NCI-H2081 treated with DMSO at 0.1 percent for 48 hours (cell line): ENCODE results near the gene RNASET2.
A peak's percentile ranks its signal among the peaks of the same experiment; 100 is the strongest.

Experiments
- DNase-seq: peaks from one replicate; lab custom pipeline; 2025; lab: John Stamatoyannopoulos, UW

RNASET2 gene

GRCh38 chr6:166956444-166957086 is at the start of gene RNASET2:
Gene RNASET2 (minus strand): TSS chr6:166956550. CDS start chr6:166956182, 368 bp downstream.
- DNase-seq = no peak

DNA sequence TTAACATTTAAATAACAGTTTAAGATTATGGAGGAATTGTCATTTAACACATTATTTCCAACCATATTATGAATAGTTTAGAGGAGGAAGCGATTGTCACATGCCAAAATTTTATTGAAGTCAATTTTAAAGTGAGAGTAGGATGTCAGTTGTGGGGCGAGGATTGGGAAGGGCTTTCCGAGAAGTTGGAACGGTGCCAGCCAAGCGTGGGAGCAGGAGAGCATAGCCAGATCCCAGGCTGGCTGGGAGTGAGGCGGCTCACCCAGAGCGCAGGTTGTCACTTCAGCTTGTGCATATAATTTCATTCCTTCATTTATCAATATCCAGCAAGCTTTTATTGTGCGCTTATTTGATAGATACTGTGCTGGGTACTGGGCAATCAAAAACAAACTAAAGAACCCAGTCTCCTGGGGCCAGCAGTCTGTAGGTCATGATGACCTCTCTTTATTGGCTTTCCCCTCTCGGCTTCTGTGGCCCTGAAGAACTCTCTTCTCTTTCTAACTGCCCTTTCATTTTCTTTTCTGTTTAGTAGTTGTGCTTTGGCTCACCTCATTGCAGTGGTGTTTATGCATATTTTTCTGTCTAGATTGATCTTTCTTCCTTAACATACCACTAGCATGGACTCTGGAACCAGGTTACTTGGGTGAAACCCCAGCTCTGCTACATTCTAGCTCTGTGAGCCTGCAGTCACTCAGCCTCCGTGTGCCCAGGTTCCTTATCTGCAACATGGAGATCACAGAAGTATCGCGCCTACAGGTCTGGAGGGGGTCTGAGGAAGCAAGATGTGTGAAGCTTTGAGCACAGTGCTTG is 49.2 kb upstream of the RNASET2 start:
- DNase-seq = no peak

DNA sequence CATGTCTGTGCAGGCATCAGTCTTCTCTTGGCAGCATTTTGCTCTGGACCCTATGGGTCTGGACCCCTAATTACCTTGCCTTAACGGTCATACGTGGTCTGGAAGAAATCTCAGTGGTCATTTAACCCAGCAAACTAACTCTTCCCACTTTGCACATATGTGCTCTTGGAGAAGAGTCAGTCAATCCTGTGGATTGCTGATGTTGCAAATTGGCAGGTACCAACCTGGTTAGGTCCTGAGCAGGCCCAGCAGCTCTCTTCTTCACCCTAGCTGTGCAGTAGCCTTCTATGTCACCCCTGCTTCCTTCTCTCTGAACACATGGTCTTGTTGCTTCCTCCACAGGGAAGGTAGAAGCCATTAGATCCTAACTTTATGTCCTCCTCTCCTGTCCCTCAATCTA is 44.4 kb upstream of the RNASET2 start:
- no peak for DNase-seq

GRCh38 chr6:166999884-167000253 is 43.5 kb upstream of the RNASET2 start:
- no peak for DNase-seq

DNA sequence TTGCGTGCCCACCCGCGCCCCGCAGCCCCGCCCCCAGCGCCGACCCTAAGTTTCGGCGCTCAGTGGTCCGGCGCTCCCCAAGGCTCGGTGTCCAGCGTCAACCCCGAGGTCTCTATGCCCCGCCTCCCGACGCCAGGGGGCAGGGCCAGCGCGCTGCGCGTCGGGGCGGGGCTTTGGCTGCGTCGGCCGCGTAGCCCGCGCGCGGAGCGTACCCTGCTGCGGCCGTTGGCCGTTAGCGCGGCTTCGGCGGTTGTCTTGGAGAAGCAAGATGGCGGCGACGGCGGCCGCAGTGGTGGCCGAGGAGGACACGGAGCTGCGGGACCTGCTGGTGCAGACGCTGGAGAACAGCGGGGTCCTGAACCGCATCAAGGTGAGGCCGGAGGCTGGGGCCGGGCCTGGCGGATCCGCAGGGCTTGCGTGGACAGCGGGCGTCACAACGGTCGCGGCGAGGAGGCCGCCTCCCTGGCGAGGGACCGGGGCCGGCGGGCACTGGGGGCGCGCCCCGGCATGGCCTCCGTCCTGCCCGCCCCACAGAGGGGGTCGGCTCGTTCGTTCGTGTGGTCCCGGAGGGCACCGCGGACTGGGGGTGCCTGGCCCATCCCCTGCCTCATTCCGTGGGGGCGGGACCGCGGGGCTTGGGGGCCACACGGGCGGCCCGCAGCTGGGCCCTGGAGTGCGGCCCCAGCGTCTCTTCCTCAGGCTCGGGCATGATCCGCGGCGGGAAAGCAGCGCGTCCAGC is 43.0 kb upstream of the RNASET2 start, which contains the start of gene CEP43:
Gene CEP43 (plus strand): TSS at position 253 of the 739 bp plus-strand sequence. CDS start 16 bp downstream, at position 269.
- peak; percentile 74 for DNase-seq

GRCh38 chr6:166998256-166999144 is 42.1 kb upstream of the RNASET2 start:
- DNase-seq = no peak

DNA sequence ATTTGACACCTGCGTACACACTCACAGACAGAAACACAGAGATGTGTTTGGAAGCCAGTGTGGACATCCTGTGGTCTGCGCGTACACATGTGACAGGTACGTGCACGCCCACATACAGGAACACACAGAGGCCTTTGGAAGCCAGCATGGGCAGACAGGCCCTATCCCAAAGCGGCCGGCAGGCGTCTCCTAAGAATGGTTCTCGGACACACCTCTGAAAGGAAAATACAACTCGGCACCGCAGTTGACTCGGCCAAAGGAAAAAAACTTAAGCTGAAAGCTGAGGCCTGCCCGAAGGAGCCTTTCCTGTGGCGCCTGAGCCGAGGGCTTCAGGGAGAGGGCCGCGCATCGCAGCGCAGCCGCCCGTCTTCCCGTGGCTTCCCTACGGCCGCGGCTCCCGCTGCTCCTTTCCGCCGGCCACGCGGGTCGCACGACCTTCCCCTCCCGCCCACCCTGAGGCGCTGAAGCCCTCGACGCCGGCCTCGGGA is 41.5 kb upstream of the RNASET2 start:
- DNase-seq = no peak

DNA sequence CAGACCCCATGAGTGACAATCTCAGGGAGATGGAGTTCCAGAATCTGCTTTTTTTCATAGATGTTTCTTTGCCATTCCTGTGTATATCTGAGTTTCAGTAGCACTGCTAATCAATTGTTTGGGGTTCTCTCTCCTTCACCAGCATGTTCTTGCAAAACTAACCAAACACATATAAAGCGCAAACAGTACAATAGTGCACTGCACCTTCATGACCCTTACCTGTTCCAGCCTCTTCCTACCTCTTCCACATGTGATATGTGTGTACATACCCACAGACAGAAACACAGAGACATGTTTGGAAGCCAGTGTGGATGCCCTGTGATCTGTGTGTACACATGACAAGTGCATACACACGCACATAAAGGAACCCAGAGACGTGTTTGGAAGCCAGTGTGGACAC is 41.0 kb upstream of the RNASET2 start:
- DNase-seq = no peak

DNA sequence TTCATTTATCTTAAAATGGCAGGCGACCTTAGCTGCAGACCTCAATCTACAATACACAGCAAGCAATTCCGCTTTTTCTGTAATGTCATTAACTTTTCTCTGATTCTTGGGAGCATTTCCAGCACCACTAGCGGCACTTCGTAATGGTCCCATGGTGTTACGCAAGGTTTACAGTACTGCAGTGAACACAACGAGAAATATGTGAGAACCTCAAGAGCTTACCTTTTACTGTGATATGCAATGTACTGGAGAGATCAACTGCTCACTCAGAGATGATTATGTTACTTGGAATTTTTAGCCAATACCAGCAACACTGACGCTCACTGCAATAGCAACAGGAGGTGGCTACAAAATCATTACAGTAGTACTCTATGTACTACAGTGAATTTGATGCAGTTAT is 40.1 kb upstream of the RNASET2 start:
- no peak for DNase-seq

- DNase-seq = no peak
Observed at GRCh38 chr6:166989427-166990032, 33.2 kb upstream of the RNASET2 start.

- no peak for DNase-seq
Observed at GRCh38 chr6:166988674-166989201, 32.4 kb upstream of the RNASET2 start.

- DNase-seq = no peak
Observed at GRCh38 chr6:166987930-166988329, 31.6 kb upstream of the RNASET2 start.

- no peak for DNase-seq
Observed at GRCh38 chr6:166987448-166987847, 31.1 kb upstream of the RNASET2 start.

DNA sequence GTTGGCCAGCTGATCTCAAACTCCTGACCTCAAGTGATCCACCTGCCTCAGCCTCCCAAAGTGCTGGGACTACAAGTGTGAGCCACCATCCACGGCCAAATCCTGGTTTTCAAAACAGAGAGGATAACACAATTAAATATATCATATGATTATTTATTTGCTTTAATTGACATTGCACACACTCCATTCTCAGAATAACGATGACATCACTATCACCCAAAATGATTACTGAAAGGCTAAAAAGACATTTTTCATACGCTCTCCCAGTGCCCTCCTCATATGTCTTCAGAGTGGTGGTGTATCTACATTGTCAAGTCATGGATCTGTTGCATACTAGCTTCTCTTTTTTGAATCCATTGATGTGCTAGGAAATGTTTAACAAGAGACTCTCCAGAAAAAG is 24.4 kb upstream of the RNASET2 start:
- no peak for DNase-seq

DNA sequence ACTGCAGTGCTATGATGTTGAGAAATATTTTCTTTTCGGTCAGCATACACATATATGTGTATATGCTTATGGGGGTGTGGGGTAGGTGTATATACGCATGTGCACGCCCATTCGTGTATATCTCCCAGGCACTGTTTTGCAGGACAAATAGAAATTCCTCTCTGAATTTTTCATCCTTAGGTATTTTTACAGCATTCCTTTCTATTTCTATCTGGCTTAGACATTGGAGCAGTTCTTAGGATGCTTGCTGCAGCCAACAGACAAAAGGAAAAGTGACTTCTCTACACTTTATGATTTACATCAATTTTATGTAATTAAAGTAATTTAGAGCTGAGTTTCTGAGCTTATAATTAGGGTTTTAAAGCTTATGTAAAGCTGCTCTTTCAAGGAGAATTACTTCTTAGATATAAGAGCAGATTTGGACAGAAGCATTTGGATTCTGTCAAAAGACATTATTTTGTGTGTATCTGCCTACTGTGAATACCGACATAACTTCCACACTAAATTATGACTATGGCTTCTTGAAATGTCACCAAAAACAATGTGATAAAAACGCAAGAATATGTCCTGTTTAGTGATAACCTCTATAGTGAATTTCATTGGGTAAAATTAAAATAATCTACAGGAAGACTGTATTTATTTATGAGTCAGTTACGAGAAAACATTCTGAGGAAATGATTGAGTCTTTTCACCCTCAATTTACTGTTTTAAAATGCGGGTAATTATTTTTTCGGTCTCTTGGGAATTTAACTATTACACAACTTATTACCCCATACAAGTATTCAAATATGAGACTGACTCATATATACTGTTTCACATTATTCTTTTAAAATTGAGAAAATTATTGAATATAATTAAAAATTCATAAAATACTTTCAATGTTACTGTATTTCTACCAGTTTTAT is 21.5 kb upstream of the RNASET2 start:
- DNase-seq = no peak

DNA sequence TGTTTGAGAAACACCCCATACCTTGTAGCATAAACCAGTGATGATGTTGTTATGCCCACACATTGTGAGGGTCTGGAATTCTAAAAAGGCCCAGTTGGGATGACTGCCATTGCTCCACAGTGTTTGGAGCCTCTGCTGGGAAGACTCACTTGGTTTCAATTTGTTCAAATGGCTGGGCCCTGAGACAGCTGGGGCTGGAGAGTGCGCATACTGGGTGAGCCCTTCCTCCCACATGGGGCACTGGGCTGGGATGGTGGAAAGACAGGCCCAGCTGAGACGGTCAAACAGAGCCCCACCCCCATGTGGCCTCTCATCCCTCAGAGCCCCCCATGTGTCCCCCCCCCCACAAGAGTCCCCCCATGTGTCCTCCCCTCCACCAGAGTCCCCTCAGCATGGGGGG is 20.3 kb upstream of the RNASET2 start:
- DNase-seq = no peak

DNA sequence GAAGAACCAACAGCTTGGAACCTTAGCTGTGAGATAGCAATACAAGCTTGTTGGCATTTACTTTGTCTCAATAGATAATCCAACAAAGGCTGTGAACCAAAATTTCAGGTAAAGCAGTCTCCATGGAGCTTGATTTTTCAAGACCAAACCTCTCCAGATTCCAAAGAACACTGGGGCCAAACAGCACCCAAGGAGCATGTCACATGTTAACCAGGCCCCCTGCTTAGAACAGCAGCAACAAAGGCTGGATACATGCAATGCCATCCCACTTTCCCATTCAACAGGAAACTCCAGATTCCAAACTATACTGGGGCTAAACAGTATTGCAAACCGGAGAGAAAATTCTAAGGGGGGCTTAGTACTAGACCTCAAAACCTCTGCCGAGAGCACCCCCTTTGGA is 15.8 kb upstream of the RNASET2 start:
- no peak for DNase-seq

GRCh38 chr6:166971271-166971670 is 14.9 kb upstream of the RNASET2 start:
- no peak for DNase-seq

- no peak for DNase-seq
Observed at GRCh38 chr6:166970776-166971175, 14.4 kb upstream of the RNASET2 start.

GRCh38 chr6:166970091-166970490 is 13.7 kb upstream of the RNASET2 start:
- DNase-seq = no peak
